Memory B cell (primary cell): Measurements from ENCODE around the gene MYZAP.

ENCODE experiments used
- ATAC-seq: fragments of 150-1000 bp; cut with Tn5 transposase; 2 replicates; pipeline ENCODE4 v1.10.0; 2021; ENCODE audit warnings: low read depth, mild to moderate bottlenecking, moderate library complexity
- DNase-seq, 2 donors: peaks; one replicate each; pipeline ENCODE4 v3.0.0; 2022; ENCODE audit warnings: low spot score in 2 of 2
- H3K27ac Mint-ChIP-seq: one replicate; pipeline ENCODE4 v1.8.0; 2022; ENCODE audit warnings: mild to moderate bottlenecking, moderate library complexity, mixed read lengths
- H3K27me3 Mint-ChIP-seq: one replicate; pipeline ENCODE4 v1.8.0; 2022; ENCODE audit warnings: mixed read lengths
- H3K36me3 Mint-ChIP-seq: one replicate; pipeline ENCODE4 v1.8.0; 2022; ENCODE audit warnings: mild to moderate bottlenecking, mixed read lengths
- H3K4me1 Mint-ChIP-seq: one replicate; pipeline ENCODE4 v1.8.0; 2022; ENCODE audit warnings: mixed read lengths
- H3K4me3 Mint-ChIP-seq: one replicate; pipeline ENCODE4 v1.8.0; 2022; ENCODE audit warnings: mild to moderate bottlenecking, moderate library complexity, mixed read lengths
- H3K9me3 Mint-ChIP-seq: one replicate; pipeline ENCODE4 v1.8.0; 2022; ENCODE audit warnings: mixed read lengths

Gene MYZAP

DNA sequence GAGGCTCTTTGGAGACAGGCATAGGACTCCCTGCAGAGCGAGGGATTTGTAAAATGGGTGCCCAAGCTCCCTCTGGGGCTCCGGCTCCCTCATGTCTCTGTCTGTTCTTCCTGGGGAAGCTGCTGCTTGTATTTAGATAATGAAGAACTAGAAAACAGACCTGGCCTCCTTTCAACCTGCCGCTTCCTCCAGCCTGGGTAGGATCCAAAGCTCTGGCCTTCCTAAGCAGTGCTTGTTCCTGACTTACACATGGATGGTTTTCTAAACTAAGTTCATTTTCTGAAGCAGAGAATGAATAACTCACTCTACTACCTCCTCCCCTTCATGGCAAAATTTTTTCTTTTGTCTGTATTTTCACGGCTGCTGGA lies 36.9 kb upstream of the MYZAP start:
- Mint-ChIP-seq H3K4me3 (no peak overlapping the region), H3K36me3 (no peaks in the 10 kb centered on the region), H3K27me3 (peaks cover 13% of the 10 kb centered on the region), H3K9me3 (no peaks in the 10 kb centered on the region), H3K27ac (no peak overlapping the region), H3K4me1 (no peaks in the 10 kb centered on the region)
- ATAC-seq (no peak), DNase-seq (no peak)

DNA sequence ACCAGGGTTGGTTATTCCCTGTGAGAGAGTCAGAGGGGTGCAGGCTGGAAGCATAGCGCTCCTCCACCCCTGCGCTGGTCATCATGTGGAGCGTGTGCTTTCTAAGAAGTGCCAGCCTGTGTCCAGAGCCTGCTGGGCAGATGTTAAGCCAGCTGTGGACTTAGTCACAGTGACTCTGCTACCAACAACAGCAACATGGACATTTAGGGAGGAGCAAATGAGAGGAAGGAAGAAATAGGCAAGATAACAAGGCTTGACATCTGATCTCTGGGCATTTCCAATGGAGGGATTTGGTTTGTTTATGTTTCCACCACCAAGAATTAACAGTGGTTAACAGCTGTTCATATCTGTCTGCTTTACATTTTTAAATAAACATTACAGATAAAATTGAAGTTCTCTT lies 36.4 kb upstream of the MYZAP start:
- no peak overlapping the region for H3K4me3 Mint-ChIP-seq
- H3K27ac Mint-ChIP-seq = no peak overlapping the region
- ATAC-seq = no peak
- H3K36me3 Mint-ChIP-seq = no peaks in the 10 kb centered on the region
- H3K27me3 Mint-ChIP-seq = peaks cover 13% of the 10 kb centered on the region
- H3K4me1 Mint-ChIP-seq = no peaks in the 10 kb centered on the region
- DNase-seq = no peak
- no peaks in the 10 kb centered on the region for H3K9me3 Mint-ChIP-seq

GRCh38 chr15:57556040-57556439 lies 35.7 kb upstream of the MYZAP start:
- ATAC-seq (no peak), DNase-seq (no peak)
- H3K4me3 Mint-ChIP-seq = no peak overlapping the region
- H3K9me3 Mint-ChIP-seq = no peaks in the 10 kb centered on the region
- no peaks in the 10 kb centered on the region for H3K36me3 Mint-ChIP-seq
- H3K4me1 Mint-ChIP-seq = peaks cover 2% of the 10 kb centered on the region
- no peak overlapping the region for H3K27ac Mint-ChIP-seq
- peaks cover 12% of the 10 kb centered on the region for H3K27me3 Mint-ChIP-seq

GRCh38 chr15:57557267-57557666 lies 34.4 kb upstream of the MYZAP start:
- Mint-ChIP-seq H3K4me3 (no peak overlapping the region), H3K27ac (no peak overlapping the region), H3K27me3 (peaks cover 8% of the 10 kb centered on the region), H3K36me3 (no peaks in the 10 kb centered on the region), H3K9me3 (no peaks in the 10 kb centered on the region), H3K4me1 (peaks cover 7% of the 10 kb centered on the region)
- ATAC-seq = no peak
- DNase-seq = no peak

- H3K27me3 Mint-ChIP-seq = peaks cover 8% of the 10 kb centered on the region
- no peaks in the 10 kb centered on the region for H3K36me3 Mint-ChIP-seq
- no peak overlapping the region for H3K4me3 Mint-ChIP-seq
- ATAC-seq = no peak
- H3K9me3 Mint-ChIP-seq = no peaks in the 10 kb centered on the region
- no peak overlapping the region for H3K27ac Mint-ChIP-seq
- DNase-seq = no peak
- H3K4me1 Mint-ChIP-seq = peaks cover 7% of the 10 kb centered on the region
Measured at GRCh38 chr15:57557810-57558209, 33.9 kb upstream of the MYZAP start.

- Mint-ChIP-seq H3K36me3 (no peaks in the 10 kb centered on the region), H3K27me3 (peaks cover 6% of the 10 kb centered on the region), H3K4me3 (no peak overlapping the region), H3K27ac (no peak overlapping the region), H3K4me1 (peaks cover 7% of the 10 kb centered on the region), H3K9me3 (no peaks in the 10 kb centered on the region)
- ATAC-seq (peak; percentile 55), DNase-seq (peak; percentile 74 to 75)
Measured at GRCh38 chr15:57559875-57560274, 31.8 kb upstream of the MYZAP start.

GRCh38 chr15:57561041-57561711 lies 30.5 kb upstream of the MYZAP start:
- H3K36me3 Mint-ChIP-seq = no peaks in the 10 kb centered on the region
- DNase-seq = peak; percentile 72 to 78

DNA sequence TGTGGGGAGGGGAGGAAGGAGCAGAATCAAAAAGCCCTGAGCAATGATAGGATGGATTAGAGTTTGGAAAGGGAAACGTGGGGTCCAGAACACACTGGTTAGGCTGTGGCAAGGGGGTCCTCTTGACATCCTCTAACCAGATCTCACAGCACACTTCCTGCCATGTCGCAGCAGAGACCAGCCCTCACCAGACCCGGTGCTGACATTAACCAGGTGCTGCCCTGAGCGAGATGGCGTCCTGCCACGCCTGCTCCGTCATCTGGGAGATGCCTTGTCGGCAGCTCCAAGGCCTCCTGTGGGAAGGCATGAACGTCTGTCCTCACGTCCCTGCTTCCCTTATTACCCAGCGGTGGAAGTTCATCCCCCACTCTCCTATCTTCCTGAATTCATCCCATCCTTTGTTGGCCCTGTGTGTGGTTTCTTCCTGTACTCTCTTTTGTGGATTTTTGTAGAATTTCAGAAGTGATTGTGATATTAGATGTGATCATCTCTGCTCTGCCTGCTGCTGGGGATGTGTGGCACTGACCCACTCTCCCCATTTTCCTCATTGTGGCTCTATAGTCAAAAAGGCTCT lies 29.4 kb upstream of the MYZAP start:
- ATAC-seq = no peak
- Mint-ChIP-seq H3K4me3 (no peak overlapping the region), H3K27ac (no peak overlapping the region), H3K4me1 (peaks cover 14% of the 10 kb centered on the region), H3K36me3 (no peaks in the 10 kb centered on the region), H3K27me3 (peaks cover 5% of the 10 kb centered on the region), H3K9me3 (no peaks in the 10 kb centered on the region)
- no peak for DNase-seq

More at GRCh38 chr15:57561041-57561711, 30.5 kb upstream of the MYZAP start:
- H3K27me3 Mint-ChIP-seq = peaks cover 6% of the 10 kb centered on the region
- peaks cover 14% of the 10 kb centered on the region for H3K4me1 Mint-ChIP-seq
- peak; percentile 74 for ATAC-seq
- peak overlapping the region; percentile 76 for H3K4me3 Mint-ChIP-seq
- H3K27ac Mint-ChIP-seq = no peak overlapping the region
- no peaks in the 10 kb centered on the region for H3K9me3 Mint-ChIP-seq

DNA sequence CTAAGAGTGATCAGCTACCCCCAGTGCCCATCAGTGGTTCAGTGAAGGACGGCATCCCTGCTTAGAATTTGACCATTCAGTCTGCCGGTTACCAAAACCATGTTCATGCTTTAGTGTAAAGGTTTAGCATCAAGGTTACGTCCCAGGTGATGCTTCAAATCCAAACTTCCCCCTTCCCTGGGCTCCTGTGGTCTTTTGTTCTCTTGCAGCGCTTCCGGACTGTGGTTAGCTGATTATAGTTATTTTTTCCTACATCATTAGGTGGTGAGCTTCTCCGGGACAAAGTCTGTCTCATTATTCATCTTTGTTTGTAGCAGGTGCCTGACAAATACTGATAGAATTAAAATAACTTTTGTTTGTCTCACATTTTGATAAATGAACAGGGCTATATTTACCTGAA lies 28.3 kb upstream of the MYZAP start:
- Mint-ChIP-seq H3K27ac (peak overlapping the region; percentile 22), H3K36me3 (no peaks in the 10 kb centered on the region), H3K4me3 (no peak overlapping the region), H3K27me3 (peaks cover 2% of the 10 kb centered on the region), H3K9me3 (no peaks in the 10 kb centered on the region), H3K4me1 (peaks cover 17% of the 10 kb centered on the region)
- DNase-seq = no peak
- ATAC-seq = no peak

- peaks cover 20% of the 10 kb centered on the region for H3K4me1 Mint-ChIP-seq
- H3K36me3 Mint-ChIP-seq = no peaks in the 10 kb centered on the region
- H3K4me3 Mint-ChIP-seq = peak overlapping the region; percentile 33
- H3K27ac Mint-ChIP-seq = peak overlapping the region; percentile 28
- peak; percentile 85 for ATAC-seq
- peaks cover 2% of the 10 kb centered on the region for H3K27me3 Mint-ChIP-seq
- no peaks in the 10 kb centered on the region for H3K9me3 Mint-ChIP-seq
- peak in 1 of 2 donors; percentile 44 for DNase-seq
Measured at GRCh38 chr15:57565311-57565710, 26.4 kb upstream of the MYZAP start.

GRCh38 chr15:57566834-57567233 lies 24.9 kb upstream of the MYZAP start:
- Mint-ChIP-seq H3K36me3 (no peaks in the 10 kb centered on the region), H3K27me3 (peaks cover 2% of the 10 kb centered on the region), H3K4me1 (peaks cover 15% of the 10 kb centered on the region), H3K27ac (no peak overlapping the region), H3K9me3 (no peaks in the 10 kb centered on the region), H3K4me3 (no peak overlapping the region)
- ATAC-seq (no peak), DNase-seq (no peak)

- Mint-ChIP-seq H3K36me3 (no peaks in the 10 kb centered on the region), H3K4me1 (peaks cover 15% of the 10 kb centered on the region), H3K27me3 (peaks cover 2% of the 10 kb centered on the region), H3K4me3 (no peak overlapping the region), H3K27ac (no peak overlapping the region), H3K9me3 (no peaks in the 10 kb centered on the region)
- DNase-seq = no peak
- no peak for ATAC-seq
Measured at GRCh38 chr15:57567891-57568290, 23.8 kb upstream of the MYZAP start.

GRCh38 chr15:57568299-57568698 lies 23.4 kb upstream of the MYZAP start:
- Mint-ChIP-seq H3K36me3 (no peaks in the 10 kb centered on the region), H3K27me3 (peaks cover 2% of the 10 kb centered on the region), H3K9me3 (no peaks in the 10 kb centered on the region), H3K4me3 (no peak overlapping the region), H3K4me1 (peaks cover 15% of the 10 kb centered on the region), H3K27ac (no peak overlapping the region)
- no peak for ATAC-seq
- no peak for DNase-seq

DNA sequence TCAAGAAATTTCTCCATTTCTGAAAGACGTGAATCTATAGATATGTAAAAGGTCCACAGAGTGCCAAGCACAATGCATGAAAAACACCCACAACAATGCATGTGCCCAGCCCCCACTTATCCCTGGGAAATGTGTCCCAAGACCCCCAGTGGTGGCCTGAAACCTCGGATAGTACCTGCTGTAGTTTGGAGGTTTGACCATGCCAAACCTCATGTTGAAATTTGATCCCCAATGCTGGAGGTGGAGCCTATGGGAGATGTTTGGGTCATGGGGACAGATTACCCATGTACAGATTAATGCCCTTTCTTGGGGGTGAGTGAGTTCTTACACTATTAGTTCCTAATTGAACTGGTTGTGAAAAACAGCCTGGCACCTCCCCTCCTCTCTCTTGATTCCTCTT lies 21.4 kb upstream of the MYZAP start:
- Mint-ChIP-seq H3K27ac (no peak overlapping the region), H3K9me3 (no peaks in the 10 kb centered on the region), H3K36me3 (no peaks in the 10 kb centered on the region), H3K27me3 (peaks cover 2% of the 10 kb centered on the region), H3K4me1 (peaks cover 13% of the 10 kb centered on the region), H3K4me3 (no peak overlapping the region)
- no peak for DNase-seq
- ATAC-seq = peak; percentile 44

- DNase-seq = no peak
- Mint-ChIP-seq H3K27me3 (peaks cover 2% of the 10 kb centered on the region), H3K9me3 (no peaks in the 10 kb centered on the region), H3K4me1 (peaks cover 8% of the 10 kb centered on the region), H3K27ac (no peak overlapping the region), H3K36me3 (no peaks in the 10 kb centered on the region), H3K4me3 (no peak overlapping the region)
- no peak for ATAC-seq
Measured at GRCh38 chr15:57570994-57571393, 20.7 kb upstream of the MYZAP start.
